Activated CD4-positive, alpha-beta T cell treated with anti-CD3 and anti-CD28 coated beads, Interleukin-2, amount 10 ng/mL, durations not matched to agents 24 days and 14 days (primary cell): ENCODE results near the gene KRTAP19-1. TPM values are rescaled to one million over a fixed set of nuclear protein-coding genes. Genes with fewer than 3 reads are reported as not detected.

Source experiments
- DNase-seq: peaks from one replicate; pipeline ENCODE4 v3.0.0; 2022
- H3K27ac Mint-ChIP-seq: one replicate; pipeline ENCODE4 v1.8.0; 2022; ENCODE audit warnings: mild to moderate bottlenecking, mixed read lengths
- H3K27me3 Mint-ChIP-seq: one replicate; pipeline ENCODE4 v1.8.0; 2022; ENCODE audit warnings: mixed read lengths
- H3K36me3 Mint-ChIP-seq: one replicate; pipeline ENCODE4 v1.8.0; 2022; ENCODE audit warnings: low read depth, mild to moderate bottlenecking, mixed read lengths
- H3K4me1 Mint-ChIP-seq: one replicate; pipeline ENCODE4 v1.8.0; 2021; ENCODE audit warnings: mixed read lengths
- H3K4me3 Mint-ChIP-seq: one replicate; pipeline ENCODE4 v1.8.0; 2022; ENCODE audit warnings: mild to moderate bottlenecking, moderate library complexity, mixed read lengths
- H3K9me3 Mint-ChIP-seq: one replicate; pipeline ENCODE4 v1.8.0; 2021; ENCODE audit warnings: mixed read lengths
- intact Hi-C: fragments of 100-400 bp; cut with micrococcal nuclease; formaldehyde crosslinking; loops from one replicate; pipeline ENCODE4 v1.15.1; 2023
- total RNA-seq: library from RNA; stranded (reverse); gene quantifications from 2 replicates; pipeline ENCODE4 v1.2.3, GENCODE V29; 2022

The KRTAP19-1 gene
- total RNA-seq, 1 donor from 2014 or later = not detected

- no peaks in the 10 kb centered on the region for H3K36me3 Mint-ChIP-seq
- intact Hi-C loops = no loop called here
- DNase-seq = no peak
- no peaks in the 10 kb centered on the region for H3K9me3 Mint-ChIP-seq
- H3K27ac Mint-ChIP-seq = no peak overlapping the region
- no peak overlapping the region for H3K4me3 Mint-ChIP-seq
- peaks cover 2% of the 10 kb centered on the region for H3K27me3 Mint-ChIP-seq
- peaks cover 5% of the 10 kb centered on the region for H3K4me1 Mint-ChIP-seq
These were observed 31.7 kb downstream of the KRTAP19-1 start for GRCh38 chr21:30448514-30448913.

- intact Hi-C loops = no loop called here
- H3K27ac Mint-ChIP-seq = no peak overlapping the region
- no peaks in the 10 kb centered on the region for H3K9me3 Mint-ChIP-seq
- H3K27me3 Mint-ChIP-seq = peaks cover 2% of the 10 kb centered on the region
- no peak overlapping the region for H3K4me3 Mint-ChIP-seq
- H3K4me1 Mint-ChIP-seq = peaks cover 5% of the 10 kb centered on the region
- H3K36me3 Mint-ChIP-seq = no peaks in the 10 kb centered on the region
- no peak for DNase-seq
These were observed 33.1 kb downstream of the KRTAP19-1 start for GRCh38 chr21:30447056-30447455.

GRCh38 chr21:30444204-30444603 is 36.0 kb downstream of the KRTAP19-1 start:
- H3K4me3 Mint-ChIP-seq = no peak overlapping the region
- no peak for DNase-seq
- intact Hi-C loops = no loop called here
- peaks cover 5% of the 10 kb centered on the region for H3K4me1 Mint-ChIP-seq
- H3K27me3 Mint-ChIP-seq = peaks cover 2% of the 10 kb centered on the region
- no peak overlapping the region for H3K27ac Mint-ChIP-seq
- no peaks in the 10 kb centered on the region for H3K9me3 Mint-ChIP-seq
- no peaks in the 10 kb centered on the region for H3K36me3 Mint-ChIP-seq

DNA sequence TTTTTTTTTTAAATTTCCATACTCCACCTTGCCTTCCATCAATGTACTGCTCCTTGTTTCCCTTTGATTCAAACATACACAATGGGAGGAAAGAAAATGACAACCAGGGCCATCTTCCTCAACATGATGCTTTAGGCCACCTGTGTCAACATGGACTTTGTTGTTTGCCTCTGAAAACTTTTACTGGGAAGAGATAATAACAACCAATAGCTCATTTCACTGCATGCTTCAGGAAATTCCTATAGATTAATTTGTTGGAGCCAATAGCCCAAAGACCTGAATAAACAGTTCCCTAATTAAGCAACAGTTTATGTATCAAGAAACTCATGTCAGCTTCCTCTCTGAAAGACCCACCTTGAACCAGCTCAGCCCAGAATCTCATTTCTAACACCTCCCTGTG is 36.9 kb downstream of the KRTAP19-1 start:
- intact Hi-C loops = no loop called here
- no peak overlapping the region for H3K4me3 Mint-ChIP-seq
- peaks cover 5% of the 10 kb centered on the region for H3K4me1 Mint-ChIP-seq
- H3K36me3 Mint-ChIP-seq = no peaks in the 10 kb centered on the region
- H3K9me3 Mint-ChIP-seq = no peaks in the 10 kb centered on the region
- H3K27me3 Mint-ChIP-seq = peaks cover 2% of the 10 kb centered on the region
- DNase-seq = no peak
- H3K27ac Mint-ChIP-seq = no peak overlapping the region

DNA sequence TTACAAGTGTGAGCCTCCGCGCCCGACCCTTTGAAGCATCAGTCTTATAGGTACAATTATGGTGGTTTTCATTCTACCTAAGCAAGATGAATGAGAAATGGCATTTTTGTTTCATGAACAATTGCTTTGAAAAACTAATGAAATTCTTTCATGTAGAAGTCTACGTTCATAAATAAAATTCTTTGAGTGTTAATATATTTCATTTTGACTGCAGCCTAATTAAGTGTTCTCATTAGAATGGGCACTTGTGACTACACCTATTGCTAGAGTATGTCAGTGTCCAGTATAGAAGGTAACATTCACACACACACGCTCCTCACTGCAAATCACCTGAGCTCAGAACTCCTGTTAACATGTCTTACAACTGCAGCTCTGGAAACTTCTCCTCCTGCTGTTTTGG is 40.2 kb downstream of the KRTAP19-1 start, which contains the start of gene KRTAP15-1:
KRTAP15-1 (plus strand) TSS at position 301 of the 400 bp plus-strand sequence; CDS start at position 354, 53 bp downstream.
- no peaks in the 10 kb centered on the region for H3K27me3 Mint-ChIP-seq
- no peak for DNase-seq
- no peaks in the 10 kb centered on the region for H3K36me3 Mint-ChIP-seq
- H3K27ac Mint-ChIP-seq = no peak within 1 kb of the TSS
- no peak within 1 kb of the TSS for H3K4me3 Mint-ChIP-seq
- no peaks in the 10 kb centered on the region for H3K9me3 Mint-ChIP-seq
- intact Hi-C loops = no loop called here
- H3K4me1 Mint-ChIP-seq = no peaks in the 10 kb centered on the region

GRCh38 chr21:30437010-30437565 is 43.1 kb downstream of the KRTAP19-1 start:
- intact Hi-C loops = no loop called here
- H3K27ac Mint-ChIP-seq = no peak overlapping the region
- DNase-seq = no peak
- H3K9me3 Mint-ChIP-seq = no peaks in the 10 kb centered on the region
- H3K4me3 Mint-ChIP-seq = no peak overlapping the region
- no peaks in the 10 kb centered on the region for H3K36me3 Mint-ChIP-seq
- peaks cover 3% of the 10 kb centered on the region for H3K27me3 Mint-ChIP-seq
- no peaks in the 10 kb centered on the region for H3K4me1 Mint-ChIP-seq

DNA sequence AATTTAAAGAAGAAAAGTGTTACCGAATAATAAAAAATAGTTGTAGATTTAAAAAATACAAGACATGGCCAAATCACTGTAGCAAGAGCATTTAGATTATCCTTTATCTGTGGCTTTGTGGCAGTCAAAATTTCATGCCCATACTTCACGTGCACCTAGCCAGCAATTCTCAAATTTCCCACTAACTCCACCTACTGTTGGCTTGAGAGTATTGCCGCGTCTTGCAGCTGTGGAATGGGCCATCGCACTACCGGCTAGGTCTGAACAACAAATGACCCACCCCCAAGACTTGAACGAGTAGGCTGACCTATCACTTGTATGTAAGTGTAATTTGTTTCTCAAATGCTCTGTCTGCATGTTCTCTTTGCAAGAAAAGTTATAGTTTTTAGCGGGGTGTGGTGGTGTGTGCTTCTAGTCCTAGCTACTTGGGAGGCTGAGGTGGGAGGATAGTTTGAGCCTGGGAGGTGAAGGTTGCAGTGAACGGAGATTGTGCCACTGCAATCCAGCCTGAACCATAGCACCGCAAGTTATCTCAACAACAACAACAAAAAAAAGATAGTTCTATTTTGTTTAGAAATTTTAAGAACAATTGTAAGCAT is 46.0 kb downstream of the KRTAP19-1 start:
- no peak overlapping the region for H3K4me3 Mint-ChIP-seq
- peak; percentile 71 for DNase-seq
- H3K4me1 Mint-ChIP-seq = no peaks in the 10 kb centered on the region
- no peak overlapping the region for H3K27ac Mint-ChIP-seq
- H3K36me3 Mint-ChIP-seq = no peaks in the 10 kb centered on the region
- peaks cover 3% of the 10 kb centered on the region for H3K27me3 Mint-ChIP-seq
- intact Hi-C loops = no loop called here
- no peaks in the 10 kb centered on the region for H3K9me3 Mint-ChIP-seq

DNA sequence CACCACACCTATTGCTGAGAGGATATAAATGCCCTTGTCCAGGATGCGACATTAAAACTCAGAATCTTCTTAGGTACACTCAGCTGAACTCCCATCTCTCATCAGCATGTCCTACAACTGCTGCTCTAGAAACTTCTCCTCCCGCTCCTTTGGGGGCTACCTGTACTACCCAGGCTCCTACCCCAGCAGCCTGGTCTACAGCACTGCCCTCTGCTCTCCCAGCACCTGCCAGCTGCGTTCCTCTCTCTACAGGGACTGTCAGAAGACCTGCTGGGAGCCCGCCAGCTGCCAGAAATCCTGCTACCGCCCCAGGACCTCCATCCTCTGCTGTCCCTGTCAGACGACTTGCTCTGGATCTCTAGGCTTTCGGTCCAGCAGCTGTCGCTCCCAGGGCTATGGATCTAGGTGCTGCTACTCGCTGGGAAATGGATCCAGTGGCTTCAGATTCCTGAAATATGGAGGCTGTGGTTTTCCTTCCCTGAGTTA is 50.0 kb downstream of the KRTAP19-1 start, which contains the start of gene KRTAP13-4:
KRTAP13-4 (plus strand) TSS at position 51 of the 486 bp plus-strand sequence; CDS start at position 107, 56 bp downstream.
- intact Hi-C loops = no loop called here
- no peaks in the 10 kb centered on the region for H3K4me1 Mint-ChIP-seq
- no peak for DNase-seq
- H3K27me3 Mint-ChIP-seq = peaks cover 3% of the 10 kb centered on the region
- no peak within 1 kb of the TSS for H3K27ac Mint-ChIP-seq
- no peaks in the 10 kb centered on the region for H3K36me3 Mint-ChIP-seq
- no peaks in the 10 kb centered on the region for H3K9me3 Mint-ChIP-seq
- H3K4me3 Mint-ChIP-seq = no peak within 1 kb of the TSS

Other genes starting within 250 kb of the KRTAP19-1 start
- not detected in 2 replicates for gene KRTAP24-1, start 197.4 kb downstream of the KRTAP19-1 start, total RNA-seq
- not detected in 2 replicates for gene KRTAP25-1, start 190.9 kb downstream of the KRTAP19-1 start, total RNA-seq
- gene KRTAP26-1, start 160.1 kb downstream of the KRTAP19-1 start, total RNA-seq = not detected in 2 replicates
- not detected in 2 replicates for gene KRTAP27-1, start 142.7 kb downstream of the KRTAP19-1 start, total RNA-seq
- gene KRTAP23-1, start 131.8 kb downstream of the KRTAP19-1 start, total RNA-seq = not detected in 2 replicates
- gene KRTAP13-2, start 108.1 kb downstream of the KRTAP19-1 start, total RNA-seq = not detected in 2 replicates
- not detected in 2 replicates for gene KRTAP13-1, start 84.3 kb downstream of the KRTAP19-1 start, total RNA-seq
- gene KRTAP13-3, start 54.4 kb downstream of the KRTAP19-1 start, total RNA-seq = not detected in 2 replicates
- not detected in 2 replicates for gene KRTAP13-4, start 50.1 kb downstream of the KRTAP19-1 start, total RNA-seq
- gene KRTAP15-1, start 40.1 kb downstream of the KRTAP19-1 start, total RNA-seq = not detected in 2 replicates
- not detected in 2 replicates for gene KRTAP19-2, start 7.1 kb upstream of the KRTAP19-1 start, total RNA-seq
- gene KRTAP19-3, start 11.6 kb upstream of the KRTAP19-1 start, total RNA-seq = not detected in 2 replicates
- not detected in 2 replicates for gene KRTAP19-4, start 16.8 kb upstream of the KRTAP19-1 start, total RNA-seq
- gene KRTAP19-5, start 21.8 kb upstream of the KRTAP19-1 start, total RNA-seq = not detected in 2 replicates
- not detected in 2 replicates for gene KRTAP19-6, start 61.5 kb upstream of the KRTAP19-1 start, total RNA-seq
- gene KRTAP19-7, start 80.9 kb upstream of the KRTAP19-1 start, total RNA-seq = not detected in 2 replicates
- not detected in 2 replicates for gene KRTAP22-2, start 110.0 kb upstream of the KRTAP19-1 start, total RNA-seq
- not detected in 2 replicates for gene KRTAP6-3, start 112.1 kb upstream of the KRTAP19-1 start, total RNA-seq
- not detected in 2 replicates for gene KRTAP6-2, start 118.5 kb upstream of the KRTAP19-1 start, total RNA-seq
- gene KRTAP22-1, start 120.7 kb upstream of the KRTAP19-1 start, total RNA-seq = not detected in 2 replicates
- gene KRTAP6-1, start 133.6 kb upstream of the KRTAP19-1 start, total RNA-seq = not detected in 2 replicates
- not detected in 2 replicates for gene KRTAP20-1, start 136.1 kb upstream of the KRTAP19-1 start, total RNA-seq
- not detected in 2 replicates for gene KRTAP20-4, start 140.3 kb upstream of the KRTAP19-1 start, total RNA-seq
- gene KRTAP20-2, start 154.8 kb upstream of the KRTAP19-1 start, total RNA-seq = not detected in 2 replicates
- gene KRTAP20-3, start 162.5 kb upstream of the KRTAP19-1 start, total RNA-seq = not detected in 2 replicates
- gene KRTAP21-3, start 238.4 kb upstream of the KRTAP19-1 start, total RNA-seq = not detected in 2 replicates